Tibial nerve (tissue), 4 donors: ENCODE measurements around the gene EPHA7. TPM values are rescaled to one million over a fixed set of nuclear protein-coding genes. Genes with fewer than 3 reads are reported as not detected.

Experiments used
- DNase-seq, 2 donors: peaks; one replicate each; pipeline ENCODE4 v3.0.0-alpha.2; 2019; ENCODE audit warnings: low spot score in 2 of 2
- H3K27ac ChIP-seq, 4 donors: fragments of 200-600 bp; sonication (generic) in 3 of 4; one replicate each; pipeline ENCODE4 v1.5.1; 2017 to 2019; ENCODE audit warnings: mild to moderate bottlenecking in 1 of 4
- H3K27me3 ChIP-seq, 2 donors: fragments of 200-600 bp; sonication (generic) in 1 of 2; one replicate each; pipeline versions ENCODE4 v1.5.1 to v1.6.0; 2017 to 2019
- H3K36me3 ChIP-seq, 3 donors: fragments of 200-600 bp; sonication (generic); one replicate each; pipeline ENCODE4 v1.5.1; 2018 to 2019
- H3K4me1 ChIP-seq, 4 donors: fragments of 200-600 bp; sonication (generic) in 3 of 4; one replicate each; pipeline ENCODE4 v1.5.1; 2017 to 2019
- H3K4me3 ChIP-seq, 4 donors: fragments of 200-600 bp; sonication (generic) in 3 of 4; one replicate each; pipeline ENCODE4 v1.5.1; 2017 to 2019; ENCODE audit warnings: mild to moderate bottlenecking in 1 of 4, moderate library complexity in 1 of 4
- H3K9me3 ChIP-seq, 4 donors: fragments of 200-600 bp; sonication (generic) in 3 of 4; one replicate each; pipeline ENCODE4 v1.5.1; 2017 to 2019
- CTCF ChIP-seq, 5 experiments: fragments of 200-600 bp in 3 of 5; fragments of 450-650 bp in 2 of 5; sonication (generic) in 3 of 5; IDR thresholded peaks; one replicate each; pipeline ENCODE4 v1.5.1; 2016 to 2019; ENCODE audit warnings: antibody characterized with exemption in 5 of 5, mild to moderate bottlenecking in 3 of 5, moderate library complexity in 2 of 5
- EP300 ChIP-seq, 2 donors: sonication (generic); formaldehyde crosslinking; IDR thresholded peaks; one replicate each; pipeline ENCODE4 v1.6.1; 2017; ENCODE audit warnings: antibody characterized with exemption in 2 of 2, mild to moderate bottlenecking in 1 of 2
- POLR2A ChIP-seq, 2 donors: fragments of 450-650 bp; IDR thresholded peaks; one replicate each; pipeline ENCODE4 v1.6.1; 2017; ENCODE audit warnings: antibody characterized with exemption in 2 of 2, mild to moderate bottlenecking in 2 of 2, moderate library complexity in 2 of 2
- WGBS, 2 donors: methylation state at CpG; one replicate each; pipeline ENCODE4 v1.1.5; 2018; 5-methylcytosine and 5-hydroxymethylcytosine counted together
- total RNA-seq, 4 donors: library from RNA; depleted of rRNA; stranded (reverse); fragments of >200 nt; gene quantifications; one replicate each; pipeline ENCODE4 v1.1.0, GENCODE V29; 2016

EPHA7 gene
- total RNA-seq, 4 donors from 2014 or later, result 0.60 to 2.0 (median 1.7) TPM

GRCh38 chr6:93319304-93319703 is 100.1 kb downstream of the EPHA7 start:
- WGBS, 2 donors, result 66 to 73% methylated on average over 2 of the region's 2 CpGs
- Histone ChIP-seq H3K4me3 (no peak overlapping the region), H3K27me3 (no peaks in the 10 kb centered on the region), H3K36me3 (no peaks in the 10 kb centered on the region), H3K27ac (no peak overlapping the region), H3K9me3 (no peaks in the 10 kb centered on the region), H3K4me1 (no peaks in the 10 kb centered on the region)
- DNase-seq, result no peak
- TF ChIP-seq POLR2A (IDR thresholded peaks at IDR 0.05) (no peak), CTCF (IDR thresholded peaks at IDR 0.05) (no peak), EP300 (IDR thresholded peaks at IDR 0.05) (no peak)

- 82 to 86% methylated on average over 1 of the region's 1 CpG for WGBS, 2 donors
- H3K36me3 ChIP-seq, result no peaks in the 10 kb centered on the region
- no peak overlapping the region for H3K27ac ChIP-seq
- H3K9me3 ChIP-seq, result no peaks in the 10 kb centered on the region
- no peak for DNase-seq
- TF ChIP-seq CTCF (IDR thresholded peaks at IDR 0.05), result no peak
- TF ChIP-seq EP300 (IDR thresholded peaks at IDR 0.05), result no peak
- TF ChIP-seq POLR2A (IDR thresholded peaks at IDR 0.05), result no peak
- H3K4me1 ChIP-seq, result no peaks in the 10 kb centered on the region
- H3K27me3 ChIP-seq, result no peaks in the 10 kb centered on the region
- H3K4me3 ChIP-seq, result no peak overlapping the region
These were observed 101.2 kb downstream of the EPHA7 start for GRCh38 chr6:93318121-93318520.

GRCh38 chr6:93317592-93317991 is 101.8 kb downstream of the EPHA7 start:
- Histone ChIP-seq H3K27ac (no peak overlapping the region), H3K9me3 (no peaks in the 10 kb centered on the region), H3K27me3 (no peaks in the 10 kb centered on the region), H3K4me1 (no peaks in the 10 kb centered on the region), H3K36me3 (no peaks in the 10 kb centered on the region), H3K4me3 (no peak overlapping the region)
- DNase-seq, result no peak
- TF ChIP-seq POLR2A (IDR thresholded peaks at IDR 0.05), result no peak
- TF ChIP-seq EP300 (IDR thresholded peaks at IDR 0.05), result no peak
- no peak for TF ChIP-seq CTCF (IDR thresholded peaks at IDR 0.05)

GRCh38 chr6:93307505-93308409 is 111.6 kb downstream of the EPHA7 start:
- Histone ChIP-seq H3K4me3 (no peak overlapping the region), H3K4me1 (no peaks in the 10 kb centered on the region), H3K27ac (no peak overlapping the region), H3K36me3 (no peaks in the 10 kb centered on the region), H3K27me3 (no peaks in the 10 kb centered on the region), H3K9me3 (no peaks in the 10 kb centered on the region)
- TF ChIP-seq CTCF (IDR thresholded peaks at IDR 0.05) (no peak), EP300 (IDR thresholded peaks at IDR 0.05) (no peak), POLR2A (IDR thresholded peaks at IDR 0.05) (no peak)
- 59 to 68% methylated on average over 5 of the region's 5 CpGs for WGBS, 2 donors
- no peak for DNase-seq

- TF ChIP-seq CTCF (IDR thresholded peaks at IDR 0.05) (no peak), POLR2A (IDR thresholded peaks at IDR 0.05) (no peak), EP300 (IDR thresholded peaks at IDR 0.05) (no peak)
- Histone ChIP-seq H3K9me3 (no peaks in the 10 kb centered on the region), H3K4me3 (no peak overlapping the region), H3K27me3 (no peaks in the 10 kb centered on the region), H3K36me3 (no peaks in the 10 kb centered on the region), H3K27ac (no peak overlapping the region), H3K4me1 (no peaks in the 10 kb centered on the region)
- no peak for DNase-seq
These were observed 114.3 kb downstream of the EPHA7 start for GRCh38 chr6:93305088-93305487.
